ENCODE results near the gene YY1.
"Not testable (repeated sequence)": the region's sequence is repeated elsewhere in the genome, so short reads cannot be mapped to it uniquely, and the experiment has no call there.

YY1 gene

GRCh38 chr14:100243020-100243419 is 4.1 kb downstream of the YY1 start:
- DNase-seq (ENCODE audit: low read depth, low spot score): no peak

DNA sequence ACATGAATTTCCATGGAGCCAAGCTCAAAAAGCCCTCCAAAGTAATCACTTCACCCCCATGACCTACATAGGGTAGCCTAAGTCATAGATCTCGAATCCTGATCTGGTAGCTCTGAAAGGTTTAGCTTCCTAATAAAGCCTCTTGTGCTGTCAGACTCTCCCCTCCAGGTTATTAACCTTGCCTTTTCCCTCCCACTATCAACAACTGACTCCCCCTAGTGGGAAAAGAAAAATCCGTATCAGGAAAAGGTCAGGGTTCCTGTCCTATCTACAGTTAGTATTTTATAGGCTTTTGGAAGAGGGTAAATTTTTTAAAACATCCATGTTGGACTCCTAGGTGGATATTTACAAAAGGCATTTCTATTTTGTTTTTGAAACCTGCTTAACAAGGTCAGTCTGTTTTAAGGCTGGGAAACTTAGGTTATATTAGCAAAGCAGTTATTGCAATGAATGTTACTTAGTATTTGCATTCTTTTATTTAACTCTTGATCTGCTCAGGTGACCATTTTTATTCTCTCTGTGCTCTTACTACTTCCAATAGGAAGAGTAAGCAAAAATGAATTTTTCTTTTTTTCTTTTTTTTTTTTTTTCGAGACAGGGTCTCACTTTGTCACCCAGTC is 8.0 kb downstream of the YY1 start:
- DNase-seq (ENCODE audit: low read depth, low spot score): peak; percentile 57

DNA sequence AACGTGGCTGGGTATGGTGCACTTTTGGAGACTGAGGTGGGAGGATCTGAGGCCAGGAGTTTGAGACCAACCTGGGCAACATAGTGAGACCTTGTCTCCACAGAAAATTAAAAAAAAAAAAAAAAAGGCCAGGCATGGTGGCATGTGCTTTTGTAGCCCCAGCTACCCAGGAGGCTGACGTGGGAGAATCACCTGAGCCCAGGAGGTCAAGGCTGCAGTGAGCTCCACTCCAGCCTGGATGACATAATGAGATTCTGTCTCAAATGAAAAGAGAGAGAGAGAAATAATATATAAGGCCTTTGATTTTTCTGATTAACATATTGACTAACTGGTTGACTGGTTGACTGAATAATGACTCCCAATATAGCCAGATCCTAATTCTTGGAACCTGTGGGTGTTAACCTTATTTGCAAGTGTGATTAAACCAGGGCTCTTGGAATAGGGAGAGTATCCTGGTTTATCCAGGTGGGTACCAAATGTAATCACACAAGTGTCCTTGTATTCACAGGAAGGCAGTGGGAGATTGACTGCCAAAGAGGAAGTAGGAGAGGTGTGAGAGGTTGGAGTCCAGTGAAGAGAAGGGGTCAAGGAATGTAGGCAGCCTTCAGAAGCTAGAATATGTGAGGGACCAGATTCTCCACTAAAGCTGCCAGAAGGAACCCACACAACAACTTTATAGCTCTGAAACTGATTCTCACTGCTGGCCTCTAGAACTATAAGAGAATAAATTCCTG is 12.0 kb downstream of the YY1 start:
- no peak for DNase-seq (ENCODE audit: low read depth, low spot score)

DNA sequence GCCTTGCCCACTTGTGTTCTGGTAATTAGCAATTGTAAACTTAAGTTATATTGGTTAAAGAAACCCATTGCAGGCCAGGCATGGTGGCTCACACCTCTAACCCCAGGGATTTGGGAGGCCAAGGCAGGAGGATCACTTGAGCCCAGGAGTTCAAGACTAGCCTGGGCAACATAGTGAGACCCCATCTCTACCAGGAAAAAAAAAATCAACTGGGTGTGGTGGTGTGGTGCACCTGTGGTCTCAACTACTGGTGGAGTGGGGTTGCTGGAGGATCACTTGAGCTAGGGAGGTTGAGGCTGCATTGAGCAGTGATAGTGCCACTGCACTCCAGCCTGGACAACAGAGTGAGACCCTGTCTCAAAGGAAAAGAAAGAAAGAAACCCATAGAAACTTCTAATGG is 13.7 kb downstream of the YY1 start:
- DNase-seq (ENCODE audit: low read depth, low spot score): no peak

DNA sequence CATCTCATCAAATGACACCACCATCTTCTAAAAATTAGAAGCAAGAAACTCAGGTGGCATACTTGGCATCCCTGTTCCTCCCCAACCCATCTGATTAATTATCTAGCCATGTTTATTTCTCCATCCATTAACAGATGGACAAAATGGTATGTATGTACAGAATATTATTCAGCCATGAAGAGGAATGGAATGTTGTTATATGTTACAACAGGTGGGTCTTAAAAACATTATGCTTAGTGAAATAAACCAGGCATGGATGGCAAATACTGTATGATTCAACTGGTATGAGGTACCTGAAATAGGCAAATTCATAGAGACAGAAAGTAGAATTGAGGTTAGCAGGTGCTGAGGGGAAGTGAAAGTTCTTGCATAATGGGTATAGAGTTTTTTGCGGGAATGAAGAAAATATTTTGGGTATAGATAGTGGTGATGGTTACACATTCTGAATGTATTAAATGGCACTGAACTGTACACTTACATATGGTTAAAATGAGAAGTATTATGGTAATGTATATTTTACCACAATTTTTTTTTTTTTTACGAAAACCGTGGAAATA is 17.5 kb downstream of the YY1 start:
- no peak for DNase-seq (ENCODE audit: low read depth, low spot score)

DNA sequence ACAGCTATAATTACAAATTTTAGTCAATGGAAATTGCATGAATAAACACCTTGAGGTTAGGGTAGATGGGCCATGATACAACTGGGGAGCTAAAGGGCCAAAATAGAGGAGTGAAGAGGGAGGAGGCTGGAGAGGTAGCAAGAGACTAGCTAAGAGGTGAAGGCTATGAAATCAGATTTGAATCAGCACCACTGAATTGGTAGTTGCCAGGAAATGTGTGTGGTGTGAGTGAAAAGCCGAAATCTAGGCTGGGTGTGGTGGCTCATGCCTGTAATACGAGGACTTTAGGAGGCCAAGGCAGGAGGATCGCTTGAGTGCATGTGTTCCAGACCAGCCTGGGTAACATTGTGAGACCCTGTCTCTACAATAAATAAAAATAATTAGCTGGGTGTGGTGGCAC is 22.7 kb downstream of the YY1 start:
- no peak for DNase-seq (ENCODE audit: low read depth, low spot score)

- DNase-seq (ENCODE audit: low read depth, low spot score): no peak
Observed at GRCh38 chr14:100262545-100262944, 23.6 kb downstream of the YY1 start.

DNA sequence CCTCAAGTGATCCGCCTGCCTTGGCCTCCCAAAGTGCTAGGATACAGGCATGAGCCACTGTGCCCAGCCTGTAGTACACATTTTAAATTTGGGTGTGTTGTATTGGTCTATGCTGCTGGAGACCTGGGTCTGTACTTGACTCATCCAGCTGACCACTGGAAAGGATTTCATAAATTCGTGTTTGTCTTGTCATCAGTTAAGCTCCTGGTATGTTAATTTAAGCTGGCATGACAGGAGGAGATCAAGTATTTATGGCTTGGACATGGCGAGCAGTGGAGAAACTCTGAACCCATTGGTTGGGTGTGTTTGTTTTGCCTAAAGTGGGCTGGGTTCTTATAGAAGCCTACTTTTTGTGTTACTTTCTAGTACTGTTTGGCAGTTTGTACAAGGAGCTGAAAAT is 24.2 kb downstream of the YY1 start:
- DNase-seq (ENCODE audit: low read depth, low spot score): peak; percentile 27

DNA sequence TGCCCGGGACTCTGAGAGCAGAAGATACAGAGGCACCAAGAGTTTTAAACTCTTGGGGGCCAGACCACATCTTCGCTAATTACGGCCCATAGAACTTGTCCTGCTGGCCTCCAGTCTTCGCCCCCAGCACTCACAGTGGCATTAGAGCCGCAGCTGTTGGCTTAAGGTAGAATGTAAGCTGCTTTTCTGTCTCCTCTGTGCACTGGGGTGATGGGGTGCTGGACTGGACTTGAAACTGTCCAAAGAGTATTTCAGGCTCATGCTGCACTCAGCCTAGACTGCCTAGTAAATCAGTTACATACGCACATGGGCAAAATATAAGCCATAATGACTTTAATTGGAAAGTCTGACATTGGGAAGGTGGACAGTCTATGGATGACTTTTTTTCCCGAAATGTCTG is 29.0 kb downstream of the YY1 start:
- no peak for DNase-seq (ENCODE audit: low read depth, low spot score)

DNA sequence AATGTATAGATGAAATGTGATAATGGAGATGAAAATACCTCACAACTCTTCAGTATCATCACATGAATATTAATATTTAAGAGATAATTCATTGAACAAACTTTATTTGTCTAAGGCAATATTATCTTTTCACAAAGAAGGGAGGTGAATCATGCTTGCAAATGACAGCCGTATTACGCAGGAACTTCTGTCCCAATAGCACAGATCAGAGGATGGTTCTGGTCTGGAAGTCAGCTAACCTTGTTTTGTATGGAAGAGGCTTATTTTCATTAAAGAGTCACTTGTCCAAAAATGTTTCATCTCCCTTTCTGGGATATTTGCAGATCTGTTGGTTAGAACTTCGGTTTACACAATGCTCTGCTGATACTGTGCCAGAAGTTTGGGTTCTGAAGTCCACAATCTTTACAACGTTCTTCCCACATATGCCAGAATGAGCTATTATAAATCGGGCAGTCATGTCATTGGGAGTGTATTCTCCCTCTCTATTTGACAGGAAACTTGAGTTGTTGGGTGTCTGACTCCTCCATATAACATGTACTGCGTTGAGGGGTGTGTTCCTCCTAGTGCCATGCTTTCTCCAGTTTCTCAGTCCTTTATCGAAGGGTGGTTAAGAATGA is 29.8 kb downstream of the YY1 start:
- no peak for DNase-seq (ENCODE audit: low read depth, low spot score)

DNA sequence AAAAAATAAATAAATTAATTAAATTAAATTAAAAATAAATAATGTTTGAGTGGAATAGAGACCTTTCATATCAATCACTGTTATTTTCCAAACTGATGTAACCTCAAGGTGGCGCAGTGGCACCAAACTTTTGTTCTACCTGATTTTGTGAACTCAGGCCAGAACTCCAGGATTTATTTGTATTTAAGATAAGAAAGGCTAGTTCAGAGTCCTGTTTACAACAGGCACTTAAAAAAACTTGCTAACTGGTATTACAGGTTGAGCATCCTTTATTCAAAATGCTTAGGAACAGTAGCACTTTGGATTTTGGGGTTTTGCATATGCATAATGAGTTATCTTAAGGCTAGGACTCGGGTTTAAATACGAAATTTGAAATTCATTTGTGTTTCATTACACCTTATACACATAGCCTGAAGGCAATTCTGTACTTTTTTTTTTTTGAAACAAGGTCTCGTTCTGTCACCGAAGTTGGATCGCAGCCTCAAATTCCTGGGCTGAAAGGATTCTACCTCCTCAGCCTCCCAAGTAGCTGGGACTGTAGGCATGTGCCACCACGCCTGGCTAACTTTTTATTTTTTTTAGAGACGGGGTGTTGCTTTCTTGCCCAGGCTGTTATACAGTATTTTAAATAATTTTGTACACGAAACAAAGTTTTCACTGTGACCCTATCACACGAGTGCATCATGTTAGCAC is 32.4 kb downstream of the YY1 start:
- peak; percentile 43 for DNase-seq (ENCODE audit: low read depth, low spot score)

GRCh38 chr14:100274250-100274649 is 35.3 kb downstream of the YY1 start:
- no peak for DNase-seq (ENCODE audit: low read depth, low spot score)

- no peak for DNase-seq (ENCODE audit: low read depth, low spot score)
Observed at GRCh38 chr14:100275214-100275613, 36.3 kb downstream of the YY1 start.

- DNase-seq (ENCODE audit: low read depth, low spot score): peak; percentile 78
Observed at GRCh38 chr14:100278702-100279101, 39.8 kb downstream of the YY1 start.

- DNase-seq (ENCODE audit: low read depth, low spot score): no peak
Observed at GRCh38 chr14:100279133-100279532, 40.2 kb downstream of the YY1 start.

DNA sequence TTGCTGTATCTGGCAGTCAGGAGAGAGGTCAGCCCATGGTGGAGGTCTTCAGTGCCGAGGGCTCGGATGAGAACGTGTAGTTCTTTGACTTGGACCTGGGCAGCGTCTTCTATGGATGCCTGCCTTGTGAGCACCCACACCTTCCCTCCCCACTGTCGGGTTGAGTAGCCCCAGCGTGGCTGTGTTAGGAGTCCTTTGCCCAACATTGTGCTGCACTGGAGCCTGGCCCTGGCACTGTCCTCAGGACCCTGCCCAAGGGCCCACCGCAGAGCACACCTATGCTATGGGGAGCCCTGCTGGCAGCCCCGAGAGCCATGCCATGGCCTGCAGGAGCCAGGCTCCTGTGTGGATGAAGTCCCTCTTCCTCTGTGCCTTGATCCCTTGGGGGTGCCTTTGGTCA is 40.6 kb downstream of the YY1 start:
- DNase-seq (ENCODE audit: low read depth, low spot score): no peak

GRCh38 chr14:100281286-100282082 is 42.5 kb downstream of the YY1 start:
- peak; percentile 20 for DNase-seq (ENCODE audit: low read depth, low spot score)

GRCh38 chr14:100282083-100282350 is 43.1 kb downstream of the YY1 start:
- DNase-seq (ENCODE audit: low read depth, low spot score): no peak

DNA sequence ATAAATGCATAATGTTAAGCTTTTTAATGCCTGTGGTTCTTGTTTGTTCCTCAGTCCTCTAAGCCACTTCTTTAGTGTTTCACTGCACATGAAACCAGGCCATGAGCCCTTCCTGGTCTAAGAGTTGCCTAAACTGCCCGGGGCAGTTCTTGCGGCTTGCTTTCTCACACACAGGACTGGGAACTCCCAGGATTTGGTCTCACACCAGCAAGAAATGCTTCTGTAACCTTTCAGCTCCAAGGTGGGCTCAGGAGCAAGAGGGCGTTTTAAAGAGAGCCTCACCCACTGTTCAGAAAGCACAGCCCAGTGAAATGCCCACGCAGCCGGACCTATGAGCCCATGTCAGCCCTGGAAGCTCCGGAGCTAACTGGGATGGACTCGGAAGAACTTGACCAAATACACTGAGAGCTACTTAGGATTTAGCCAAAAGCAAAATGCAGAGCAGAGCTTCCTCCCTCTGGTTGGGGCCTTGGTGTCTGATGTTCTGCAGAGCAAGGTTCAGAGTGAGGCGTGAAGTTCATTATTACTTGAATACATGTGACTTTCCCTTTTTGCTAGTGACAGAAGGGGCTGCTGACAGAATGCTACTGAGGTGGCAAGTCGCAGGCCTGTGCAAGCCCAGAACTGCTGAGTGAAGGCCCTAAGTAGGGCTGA is 43.9 kb downstream of the YY1 start:
- no peak for DNase-seq (ENCODE audit: low read depth, low spot score)

DNA sequence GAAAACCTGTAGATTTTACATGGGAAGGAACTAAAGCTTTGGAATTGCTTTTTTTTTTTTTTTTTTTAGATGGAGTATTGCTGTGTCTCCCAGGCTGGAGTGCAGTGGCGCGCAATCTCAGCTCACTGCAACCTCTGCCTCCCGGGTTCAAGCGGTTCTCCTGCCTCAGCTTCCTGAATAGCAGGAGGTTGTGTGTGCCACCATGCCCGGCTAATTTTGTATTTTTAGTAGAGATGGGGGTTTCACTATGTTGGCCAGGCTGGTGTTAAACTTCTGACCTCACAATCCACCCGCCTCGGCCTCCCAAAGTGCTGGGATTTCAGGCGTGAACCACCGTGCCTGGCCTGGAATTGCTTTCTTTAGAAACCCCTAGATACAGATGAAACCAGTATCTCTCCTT is 44.5 kb downstream of the YY1 start:
- not testable (repeated sequence) for DNase-seq (ENCODE audit: low read depth, low spot score)

Measured in astrocyte of the hippocampus (primary cell).